Loucy (cell line): ENCODE measurements around the gene KLRC2.

Source experiments
- CTCF ChIP-seq: fragments of 200-600 bp; sonication (generic); conservative IDR thresholded peaks from 2 replicates; pipeline ENCODE4 v1.5.1; 2014; ENCODE audit warnings: mild to moderate bottlenecking, antibody characterized with exemption, low read length
- EZH2phosphoT487 ChIP-seq: fragments of 200-600 bp; IDR thresholded peaks from 2 replicates; pipeline ENCODE4 v1.6.1; 2018; ENCODE audit warnings: antibody characterized with exemption, mild to moderate bottlenecking, moderate library complexity, borderline replicate concordance

DNA sequence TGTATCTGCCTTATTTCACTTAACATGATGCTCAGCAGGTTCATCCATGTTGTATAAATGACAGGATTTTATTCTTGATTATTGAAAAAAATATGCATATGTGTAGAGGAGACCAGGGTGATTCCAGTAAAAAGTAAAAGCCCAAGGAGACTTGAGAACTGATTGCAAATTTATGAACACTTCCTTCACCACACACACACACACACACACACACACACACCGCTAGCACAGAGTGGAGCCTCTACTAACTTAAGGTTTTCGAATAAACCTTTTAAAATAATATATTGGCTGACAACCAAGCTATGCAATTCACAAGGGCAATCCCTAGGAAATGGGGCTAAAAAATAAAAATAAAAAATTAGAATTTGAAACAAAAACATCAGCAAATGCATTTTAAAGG lies 37.6 kb downstream of the KLRC2 start:
- TF ChIP-seq CTCF = no peak
- no peak for TF ChIP-seq EZH2phosphoT487
